ENCODE measurements around the gene SAMD4B. TPM values are rescaled to one million over a fixed set of nuclear protein-coding genes. Genes with fewer than 3 reads are reported as not detected.
A peak's percentile ranks its signal among the peaks of the same experiment; 100 is the strongest.

Gene SAMD4B
- total RNA-seq (2014; rRNA removed): 80.4 and 93.8 TPM in 2 replicates
- Bru-seq, nascent RNA: percentile 71 among the genes with signal in this experiment
- percentile 79 among the genes with signal in this experiment for BruChase-seq, experiment 1, labeled RNA remaining after a 6-hour chase
- BruChase-seq, experiment 2, labeled RNA remaining after a 2-hour chase: percentile 76 among the genes with signal in this experiment
- long read RNA-seq, partial matches to known transcripts: 35 of 105 reads
- long read RNA-seq, other reads (novel, unspliced or antisense): 58 of 105 reads

GRCh38 chr19:39341719-39342604, at the start of gene SAMD4B:
Gene SAMD4B, plus strand, starts transcription at chr19:39342421. Its CDS starts 14,473 bp downstream, at chr19:39356894.
- Histone ChIP-seq H3K4me2 (ENCODE audit: low read length) (peak within 1 kb of the TSS; percentile 91), H3K79me2 (ENCODE audit: low read length) (peaks cover 47% of the 10 kb centered on the region), H3K27me3 (ENCODE audit: low read length) (no peaks in the 10 kb centered on the region), H3K9ac (ENCODE audit: low read length) (peak within 1 kb of the TSS; percentile 90), H3K4me3 (ENCODE audit: low read length) (peak within 1 kb of the TSS; percentile 79), H3K36me3 (ENCODE audit: low read depth, low read length) (no peaks in the 10 kb centered on the region; the same call in 1 of the 2 replicates), H3K27ac (ENCODE audit: low read length) (no peak within 1 kb of the TSS), H4K20me1 (ENCODE audit: low read length) (no peaks in the 10 kb centered on the region), H3K9me2 (replicated peaks; ENCODE audit: low read length) (no peaks in the 10 kb centered on the region), H2AFZ (ENCODE audit: low read length) (peak within 1 kb of the TSS; percentile 89), H3K4me1 (ENCODE audit: insufficient read depth, low read length) (peaks cover 12% of the 10 kb centered on the region), H3K9me3 (ENCODE audit: low read length) (no peaks in the 10 kb centered on the region), H3F3A (ENCODE audit: low read length, unreplicated experiment) (no peaks in the 10 kb centered on the region)
- TF ChIP-seq CTCF (conservative IDR thresholded peaks at IDR 0.05; ENCODE audit: low read depth, low read length) (peak; percentile 41), EZH2 (IDR thresholded peaks at IDR 0.05; ENCODE audit: low read length, unreplicated experiment) (no peak)
- ATAC-seq: peak; percentile 89
- intact Hi-C loops (cut with micrococcal nuclease): no loop called here
- BruUV-seq (replicated peaks): TSS peak; percentile 76
- DNase-seq: peak; percentile 94
- ChIA-PET POLR2A (ENCODE audit: unreplicated experiment) (interaction anchor here (0.6 to 0.7 kb wide), 3 partner anchors 56 to 349 kb away, joined by 3 to 4 read pairs (median 3); no protein-coding TSS in a partner anchor), CTCF (no interaction called here)

GRCh38 chr19:39293394-39293793, 48.8 kb upstream of the SAMD4B start:
- DNase-seq (no peak), ATAC-seq (no peak)
- Histone ChIP-seq H2AFZ (ENCODE audit: low read length) (no peak overlapping the region), H3K9me3 (ENCODE audit: low read length) (no peaks in the 10 kb centered on the region), H3K79me2 (ENCODE audit: low read length) (no peaks in the 10 kb centered on the region), H3K4me3 (ENCODE audit: low read length) (no peak overlapping the region), H3K4me1 (ENCODE audit: insufficient read depth, low read length) (no peaks in the 10 kb centered on the region), H4K20me1 (ENCODE audit: low read length) (no peaks in the 10 kb centered on the region), H3K9ac (ENCODE audit: low read length) (no peak overlapping the region), H3K27ac (ENCODE audit: low read length) (no peak overlapping the region), H3K27me3 (ENCODE audit: low read length) (no peaks in the 10 kb centered on the region), H3K4me2 (ENCODE audit: low read length) (no peak overlapping the region), H3K9me2 (replicated peaks; ENCODE audit: low read length) (no peaks in the 10 kb centered on the region), H3F3A (ENCODE audit: low read length, unreplicated experiment) (no peaks in the 10 kb centered on the region), H3K36me3 (ENCODE audit: low read depth, low read length) (no peaks in the 10 kb centered on the region)
- POLR2A ChIA-PET (ENCODE audit: unreplicated experiment): no interaction called here
- CTCF ChIA-PET: no interaction called here
- intact Hi-C loops (cut with micrococcal nuclease): no loop called here
- TF ChIP-seq EZH2 (IDR thresholded peaks at IDR 0.05; ENCODE audit: low read length, unreplicated experiment): no peak
- TF ChIP-seq EZH2phosphoT487 (IDR thresholded peaks at IDR 0.05; ENCODE audit: borderline replicate concordance, low read length): no peak
- no peak for TF ChIP-seq CTCF (conservative IDR thresholded peaks at IDR 0.05; ENCODE audit: low read depth, low read length)
- BruUV-seq (replicated peaks): no TSS peak

Measured in PC-3 (cell line).